GM12865 (cell line): ENCODE data around the gene EPHB1.
"Not testable (repeated sequence)": the region's sequence is repeated elsewhere in the genome, so short reads cannot be mapped to it uniquely, and the experiment has no call there.

Experiments used
- DNase-seq: peaks from one replicate; pipeline ENCODE4 v3.0.0; 2010; ENCODE audit warnings: low read depth
- H3K4me3 ChIP-seq: 2 replicates; pipeline ENCODE4 v1.5.1; 2011; ENCODE audit warnings: mild to moderate bottlenecking, low read depth, low read length, control low read depth
- CTCF ChIP-seq: IDR thresholded peaks from 2 replicates; pipeline ENCODE4 v1.5.1; 2011; ENCODE audit warnings: low read length, control low read depth, low read depth, inconsistent platforms; ENCODE audit not compliant: insufficient read depth; ENCODE audit errors: missing control alignments

Gene EPHB1

GRCh38 chr3:135103917-135104316 is 308.9 kb downstream of the EPHB1 start:
- H3K4me3 ChIP-seq = no peak overlapping the region
- no peak for DNase-seq
- no peak for TF ChIP-seq CTCF

GRCh38 chr3:135106445-135106844 is 311.4 kb downstream of the EPHB1 start:
- DNase-seq = peak; percentile 17
- H3K4me3 ChIP-seq = no peak overlapping the region
- no peak for TF ChIP-seq CTCF

- no peak for DNase-seq
- no peak for TF ChIP-seq CTCF
- no peak overlapping the region for H3K4me3 ChIP-seq
Measured at GRCh38 chr3:135107043-135107442, 312.0 kb downstream of the EPHB1 start.

GRCh38 chr3:135109681-135110080 is 314.6 kb downstream of the EPHB1 start:
- DNase-seq = no peak
- no peak overlapping the region for H3K4me3 ChIP-seq
- no peak for TF ChIP-seq CTCF

- not testable (repeated sequence) for H3K4me3 ChIP-seq, DNase-seq
Measured at GRCh38 chr3:135114551-135114950, 319.5 kb downstream of the EPHB1 start.

GRCh38 chr3:135117977-135118376 is 322.9 kb downstream of the EPHB1 start:
- no peak overlapping the region for H3K4me3 ChIP-seq
- TF ChIP-seq CTCF = no peak
- DNase-seq = no peak

- TF ChIP-seq CTCF = no peak
- no peak for DNase-seq
- no peak overlapping the region for H3K4me3 ChIP-seq
Measured at GRCh38 chr3:135118792-135119191, 323.7 kb downstream of the EPHB1 start.
